Measurements from ENCODE around the gene IGFBP2. TPM values are rescaled to one million over a fixed set of nuclear protein-coding genes. Genes with fewer than 3 reads are reported as not detected.

Gene IGFBP2
- total and polyA plus RNA-seq, 2 donors (not counting 1 experiment from before 2014, with no cell fraction given), result not detected

DNA sequence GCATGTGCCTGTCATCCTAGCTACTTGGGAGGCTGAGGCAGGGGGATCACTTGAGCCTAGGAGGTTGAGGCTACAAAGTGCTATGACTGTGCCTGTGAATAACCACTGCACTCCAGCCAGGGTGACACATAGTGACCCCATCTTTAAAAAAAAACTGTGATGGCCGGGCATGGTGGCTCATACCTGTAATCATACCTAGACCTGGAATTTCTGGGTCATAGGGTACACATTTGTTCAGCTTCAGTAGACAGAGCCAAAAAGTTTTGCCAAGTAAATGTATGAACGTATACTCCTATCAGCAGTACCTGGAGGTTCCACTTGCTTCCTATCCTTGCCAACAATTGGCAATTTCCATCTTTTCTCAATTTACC lies 6.4 kb upstream of the IGFBP2 start:
- intact Hi-C loops (cut with micrococcal nuclease), result no loop called here
- POLR2A ChIA-PET, result no interaction called here
- peaks cover 0 to 6% (median 0%) of the 10 kb centered on the region in 4 experiments for H3K27me3 ChIP-seq (replicated peaks in 1 of 4; ENCODE audit: control extremely low read depth in 1 of 4, control insufficient read depth in 3 of 4, insufficient read depth in 4 of 4, low read length in 3 of 4)
- no peak overlapping the region for H3K4me2 ChIP-seq (replicated peaks; ENCODE audit: low read depth, low read length, poor library complexity, severe bottlenecking)
- Mint-ChIP-seq H3K27ac (no peak overlapping the region), H3K4me3 (no peak overlapping the region), H3K4me1 (no peaks in the 10 kb centered on the region), H3K9me3 (ENCODE audit: insufficient read depth) (peaks cover 2% of the 10 kb centered on the region), H3K27me3 (peaks cover 22% of the 10 kb centered on the region)
- no peak overlapping the region for H3K9ac ChIP-seq (ENCODE audit: low read length)
- ATAC-seq (ENCODE audit: low read depth) (no peak), DNase-seq (no peak)
- no peak overlapping the region for H3K27ac ChIP-seq (ENCODE audit: low read length in 2 of 2)
- CTCF ChIA-PET, result no interaction called here
- WGBS (ENCODE audit: insufficient coverage), result 73% methylated on average over 2 of the region's 2 CpGs
- H4K20me1 ChIP-seq (ENCODE audit: control insufficient read depth, insufficient read depth, low read length, poor library complexity, severe bottlenecking), result no peaks in the 10 kb centered on the region
- no peak overlapping the region for H3K4me3 ChIP-seq (ENCODE audit: control extremely low read depth in 1 of 5, extremely low read depth in 1 of 5, insufficient read depth in 1 of 5, low read depth in 2 of 5, low read length in 4 of 5)
- TF ChIP-seq EZH2 (IDR thresholded peaks at IDR 0.05; ENCODE audit: borderline replicate concordance, insufficient read depth, low read depth, low read length, poor library complexity, severe bottlenecking) (no peak), CTCF (IDR thresholded peaks at IDR 0.05) (no peak)
- H3K36me3 ChIP-seq (replicated peaks in 1 of 2; ENCODE audit: control extremely low read depth in 1 of 2, control insufficient read depth in 1 of 2, extremely low read depth in 1 of 2, insufficient read depth in 2 of 2, low read length in 1 of 2), result no peaks in the 10 kb centered on the region
- H2AFZ ChIP-seq (ENCODE audit: insufficient read depth, low read depth, low read length, poor library complexity, severe bottlenecking), result no peak overlapping the region
- H3K9me3 ChIP-seq (ENCODE audit: control extremely low read depth in 1 of 3, control insufficient read depth in 2 of 3, insufficient read depth in 1 of 3, low read length in 2 of 3), result peaks cover 0 to 8% (median 0%) of the 10 kb centered on the region in 3 donors
- no peaks in the 10 kb centered on the region for H3K79me2 ChIP-seq (ENCODE audit: control insufficient read depth, insufficient read depth, low read length)
- H3K4me1 ChIP-seq (ENCODE audit: control insufficient read depth in 2 of 2, insufficient read depth in 2 of 2, low read length in 2 of 2), result no peaks in the 10 kb centered on the region

DNA sequence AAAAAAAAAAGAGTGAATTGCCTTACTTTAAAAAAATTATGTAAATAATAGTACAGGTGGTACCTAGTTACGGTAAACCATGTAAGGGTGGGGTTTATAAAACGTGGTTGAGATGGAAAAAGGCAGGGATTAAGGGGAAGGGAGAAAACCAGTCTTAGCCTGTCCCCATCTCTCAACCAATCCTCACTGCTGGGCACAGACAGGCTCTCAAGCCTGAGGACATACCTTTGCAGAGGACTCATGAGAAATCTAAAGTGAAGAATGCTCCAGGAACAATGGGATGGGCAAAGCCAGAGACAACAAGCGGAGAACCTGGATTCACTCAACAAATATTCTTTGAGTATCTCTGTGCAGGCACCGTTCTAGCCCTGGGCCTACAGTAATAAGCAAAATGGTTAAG lies 3.4 kb upstream of the IGFBP2 start:
- H2AFZ ChIP-seq (ENCODE audit: insufficient read depth, low read depth, low read length, poor library complexity, severe bottlenecking), result no peak overlapping the region
- H3K36me3 ChIP-seq (replicated peaks in 1 of 2; ENCODE audit: control extremely low read depth in 1 of 2, control insufficient read depth in 1 of 2, extremely low read depth in 1 of 2, insufficient read depth in 2 of 2, low read length in 1 of 2), result no peaks in the 10 kb centered on the region
- H3K27me3 ChIP-seq (replicated peaks in 1 of 4; ENCODE audit: control extremely low read depth in 1 of 4, control insufficient read depth in 3 of 4, insufficient read depth in 4 of 4, low read length in 3 of 4), result peaks cover 0 to 30% (median 14%) of the 10 kb centered on the region in 4 experiments
- no peak for DNase-seq
- H3K9me3 ChIP-seq (ENCODE audit: control extremely low read depth in 1 of 3, control insufficient read depth in 2 of 3, insufficient read depth in 1 of 3, low read length in 2 of 3), result no peaks in the 10 kb centered on the region
- Mint-ChIP-seq H3K4me3 (no peak overlapping the region), H3K4me1 (peaks cover 14% of the 10 kb centered on the region), H3K27me3 (peaks cover 42% of the 10 kb centered on the region), H3K9me3 (ENCODE audit: insufficient read depth) (no peaks in the 10 kb centered on the region), H3K27ac (no peak overlapping the region)
- ATAC-seq (ENCODE audit: low read depth), result no peak
- H3K27ac ChIP-seq (ENCODE audit: low read length in 2 of 2), result no peak overlapping the region
- CTCF ChIA-PET, result no interaction called here
- POLR2A ChIA-PET, result no interaction called here
- no CpG with 5 or more reads among the region's 4 CpGs for WGBS (ENCODE audit: insufficient coverage)
- H3K79me2 ChIP-seq (ENCODE audit: control insufficient read depth, insufficient read depth, low read length), result no peaks in the 10 kb centered on the region
- intact Hi-C loops (cut with micrococcal nuclease), result no loop called here
- H3K4me2 ChIP-seq (replicated peaks; ENCODE audit: low read depth, low read length, poor library complexity, severe bottlenecking), result no peak overlapping the region
- H3K4me3 ChIP-seq (ENCODE audit: control extremely low read depth in 1 of 5, extremely low read depth in 1 of 5, insufficient read depth in 1 of 5, low read depth in 2 of 5, low read length in 4 of 5), result no peak overlapping the region
- TF ChIP-seq CTCF (IDR thresholded peaks at IDR 0.05) (no peak), EZH2 (IDR thresholded peaks at IDR 0.05; ENCODE audit: borderline replicate concordance, insufficient read depth, low read depth, low read length, poor library complexity, severe bottlenecking) (no peak)
- no peaks in the 10 kb centered on the region for H4K20me1 ChIP-seq (ENCODE audit: control insufficient read depth, insufficient read depth, low read length, poor library complexity, severe bottlenecking)
- no peak overlapping the region for H3K9ac ChIP-seq (ENCODE audit: low read length)
- H3K4me1 ChIP-seq (ENCODE audit: control insufficient read depth in 2 of 2, insufficient read depth in 2 of 2, low read length in 2 of 2), result peaks cover 11 to 13% of the 10 kb centered on the region in 2 donors
